Body of pancreas (tissue), 4 donors: ENCODE results near the gene RAB1A. TPM values are rescaled to one million over a fixed set of nuclear protein-coding genes. Genes with fewer than 3 reads are reported as not detected.
A peak's percentile ranks its signal among the peaks of the same experiment; 100 is the strongest.

ENCODE experiments used
- ATAC-seq: fragments of 150-250 bp; one replicate; pipeline ENCODE4 v1.9.1; 2016
- DNase-seq, 4 donors: peaks; one replicate each; pipeline ENCODE4 v3.0.0-alpha.2; 2019
- H3K27ac ChIP-seq, 4 donors: fragments of 200-600 bp; sonication (generic); 1 replicate in 3 of 4; 2 replicates in 1 of 4; pipeline versions ENCODE4 v1.5.1 to v1.6.1; 2016 to 2019; ENCODE audit warnings: mild to moderate bottlenecking in 1 of 4, mixed read lengths in 1 of 4, moderate library complexity in 1 of 4
- H3K27me3 ChIP-seq, 2 donors: fragments of 200-600 bp; sonication (generic); one replicate each; pipeline ENCODE4 v1.6.0; 2016; ENCODE audit warnings: mild to moderate bottlenecking in 1 of 2
- H3K36me3 ChIP-seq, 2 donors: fragments of 200-600 bp; sonication (generic); replicated peaks in 1 of 2; 2 replicates each; pipeline ENCODE4 v1.5.1; 2016; ENCODE audit warnings: low read depth in 2 of 2; ENCODE audit not compliant: insufficient read depth in 1 of 2
- H3K4me1 ChIP-seq: fragments of 200-600 bp; sonication (generic); one replicate; pipeline ENCODE4 v1.6.0; 2016
- H3K4me3 ChIP-seq, 2 donors: fragments of 200-600 bp; sonication (generic); 1 replicate in 1 of 2; 2 replicates in 1 of 2; pipeline ENCODE4 v1.5.1; 2016 to 2019
- H3K9me3 ChIP-seq, 3 donors: fragments of 200-600 bp; sonication (generic); 1 replicate in 2 of 3; 2 replicates in 1 of 3; pipeline ENCODE4 v1.5.1; 2016
- POLR2A ChIP-seq, 3 donors: fragments of 450-650 bp; IDR thresholded peaks; one replicate each; pipeline ENCODE4 v1.6.1; 2016; ENCODE audit warnings: antibody characterized with exemption in 3 of 3, mild to moderate bottlenecking in 2 of 3
- WGBS, 2 donors: methylation state at CpG; one replicate each; pipeline ENCODE4 v1.1.5; 2017; 5-methylcytosine and 5-hydroxymethylcytosine counted together
- intact Hi-C: fragments of 100-400 bp; cut with DNase I; formaldehyde crosslinking; loops from one replicate; pipeline ENCODE4 v1.15.1; 2023
- total RNA-seq, 2 donors: library from RNA; depleted of rRNA; stranded (reverse); fragments of >200 nt; gene quantifications; one replicate each; pipeline ENCODE4 v1.1.0, GENCODE V29; 2016
- TF ChIP-seq, protein P1 (sequence below), 7 experiments: fragments of 450-650 bp in 4 of 7; fragments of 200-600 bp in 3 of 7; sonication (generic) in 3 of 7; IDR thresholded peaks; one replicate each; pipeline ENCODE4 v1.5.1; 2016 to 2019; ENCODE audit warnings: antibody characterized with exemption in 7 of 7

The RAB1A gene
- total RNA-seq, 2 donors from 2014 or later, result 43.2 to 53.7 TPM

- ATAC-seq (no peak), DNase-seq (no peak)
- no peak for TF ChIP-seq POLR2A (IDR thresholded peaks at IDR 0.05)
- TF ChIP-seq, protein P1, sequence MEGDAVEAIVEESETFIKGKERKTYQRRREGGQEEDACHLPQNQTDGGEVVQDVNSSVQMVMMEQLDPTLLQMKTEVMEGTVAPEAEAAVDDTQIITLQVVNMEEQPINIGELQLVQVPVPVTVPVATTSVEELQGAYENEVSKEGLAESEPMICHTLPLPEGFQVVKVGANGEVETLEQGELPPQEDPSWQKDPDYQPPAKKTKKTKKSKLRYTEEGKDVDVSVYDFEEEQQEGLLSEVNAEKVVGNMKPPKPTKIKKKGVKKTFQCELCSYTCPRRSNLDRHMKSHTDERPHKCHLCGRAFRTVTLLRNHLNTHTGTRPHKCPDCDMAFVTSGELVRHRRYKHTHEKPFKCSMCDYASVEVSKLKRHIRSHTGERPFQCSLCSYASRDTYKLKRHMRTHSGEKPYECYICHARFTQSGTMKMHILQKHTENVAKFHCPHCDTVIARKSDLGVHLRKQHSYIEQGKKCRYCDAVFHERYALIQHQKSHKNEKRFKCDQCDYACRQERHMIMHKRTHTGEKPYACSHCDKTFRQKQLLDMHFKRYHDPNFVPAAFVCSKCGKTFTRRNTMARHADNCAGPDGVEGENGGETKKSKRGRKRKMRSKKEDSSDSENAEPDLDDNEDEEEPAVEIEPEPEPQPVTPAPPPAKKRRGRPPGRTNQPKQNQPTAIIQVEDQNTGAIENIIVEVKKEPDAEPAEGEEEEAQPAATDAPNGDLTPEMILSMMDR (IDR thresholded peaks at IDR 0.05), result no peak
- Histone ChIP-seq H3K27me3 (no peaks in the 10 kb centered on the region), H3K27ac (no peak overlapping the region), H3K36me3 (peaks cover 0 to 28% of the 10 kb centered on the region in 2 donors), H3K9me3 (no peaks in the 10 kb centered on the region), H3K4me3 (no peak overlapping the region), H3K4me1 (peaks cover 10% of the 10 kb centered on the region)
- WGBS, 2 donors, result 88 to 91% methylated on average over 3 of the region's 3 CpGs
- intact Hi-C loops, result no loop called here
These were observed 44.8 kb downstream of the RAB1A start for GRCh38 chr2:65085148-65085547.

GRCh38 chr2:65081232-65081685 is 48.6 kb downstream of the RAB1A start:
- peak in 1 of 4 donors; percentile 43 for DNase-seq
- TF ChIP-seq POLR2A (IDR thresholded peaks at IDR 0.05), result peak in 1 of 3 donors; percentile 11
- TF ChIP-seq, protein P1 (IDR thresholded peaks at IDR 0.05), result no peak
- Histone ChIP-seq H3K36me3 (peaks cover 0 to 35% of the 10 kb centered on the region in 2 donors), H3K9me3 (no peaks in the 10 kb centered on the region), H3K4me3 (no peak overlapping the region), H3K4me1 (peaks cover 4% of the 10 kb centered on the region), H3K27me3 (no peaks in the 10 kb centered on the region), H3K27ac (peak overlapping the region in 1 of 4 donors; percentile 27)
- intact Hi-C loops, result no loop called here
- WGBS, 2 donors, result 65 to 97% methylated on average over 4 of the region's 4 CpGs
- no peak for ATAC-seq

DNA sequence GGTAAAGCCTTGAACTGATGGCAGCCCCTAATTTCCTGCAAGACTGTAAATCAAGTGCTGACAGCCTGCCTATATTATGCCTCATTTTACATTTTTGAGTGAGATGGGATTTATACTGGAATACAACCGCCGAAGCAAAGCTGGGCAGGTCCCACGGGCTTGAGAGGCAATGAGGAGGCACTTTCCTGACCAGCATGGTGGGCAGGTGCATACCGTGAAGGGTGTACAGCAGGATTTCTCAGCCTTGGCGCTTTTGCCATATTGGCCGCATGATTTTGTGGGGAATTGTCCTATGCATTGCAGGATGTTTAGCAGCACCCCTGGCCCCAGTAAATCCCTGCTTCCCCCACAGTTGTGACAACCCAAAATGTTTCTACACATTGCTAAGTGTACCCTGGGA is 50.9 kb downstream of the RAB1A start:
- Histone ChIP-seq H3K9me3 (no peaks in the 10 kb centered on the region), H3K36me3 (peaks cover 0 to 20% of the 10 kb centered on the region in 2 donors), H3K4me3 (no peak overlapping the region), H3K27ac (no peak overlapping the region), H3K27me3 (no peaks in the 10 kb centered on the region), H3K4me1 (peaks cover 15% of the 10 kb centered on the region)
- ATAC-seq (no peak), DNase-seq (no peak)
- 94 to 95% methylated on average over 6 of the region's 6 CpGs for WGBS, 2 donors
- intact Hi-C loops, result loop anchor here (10.0 kb wide), 1 partner anchor 46 kb away; no protein-coding TSS in a partner anchor
- TF ChIP-seq, protein P1 (IDR thresholded peaks at IDR 0.05), result no peak
- TF ChIP-seq POLR2A (IDR thresholded peaks at IDR 0.05), result no peak

- Histone ChIP-seq H3K36me3 (peaks cover 0 to 15% of the 10 kb centered on the region in 2 donors), H3K4me3 (no peak overlapping the region), H3K9me3 (no peaks in the 10 kb centered on the region), H3K27ac (no peak overlapping the region), H3K4me1 (peaks cover 15% of the 10 kb centered on the region), H3K27me3 (no peaks in the 10 kb centered on the region)
- DNase-seq (no peak), ATAC-seq (no peak)
- TF ChIP-seq POLR2A (IDR thresholded peaks at IDR 0.05), result no peak
- TF ChIP-seq, protein P1 (IDR thresholded peaks at IDR 0.05), result no peak
- 93% methylated on average over 2 to 7 of the region's 7 CpGs for WGBS, 2 donors
- intact Hi-C loops, result loop anchor here (10.0 kb wide), 1 partner anchor 47 kb away; no protein-coding TSS in a partner anchor
These were observed 52.0 kb downstream of the RAB1A start for GRCh38 chr2:65077898-65078297.

DNA sequence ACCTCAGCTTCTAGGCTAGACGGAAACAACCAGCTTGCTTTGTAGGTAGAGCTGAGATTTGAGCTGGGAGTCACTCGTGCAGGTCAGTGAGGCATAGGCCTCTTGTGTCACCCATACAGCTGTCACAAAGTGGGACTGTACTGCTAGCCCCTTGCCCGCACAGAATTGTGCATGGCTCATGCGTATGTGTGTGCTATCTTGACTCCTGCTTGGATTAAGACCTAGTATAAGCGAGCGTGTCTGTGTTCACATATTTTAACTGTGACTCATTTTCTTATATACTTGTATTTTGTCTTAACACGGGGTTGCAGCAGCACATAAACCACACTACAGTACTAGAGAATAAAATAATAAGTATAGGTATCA is 53.6 kb downstream of the RAB1A start:
- peaks cover 15% of the 10 kb centered on the region for H3K4me1 ChIP-seq

More for the DNA sequence above, 53.6 kb downstream of the RAB1A start:
- H3K27me3 ChIP-seq, result no peaks in the 10 kb centered on the region
- H3K27ac ChIP-seq, result peak overlapping the region in 2 of 4 donors; percentile 33 to 34
- no peaks in the 10 kb centered on the region for H3K9me3 ChIP-seq
- no peak overlapping the region for H3K4me3 ChIP-seq
- 71 to 83% methylated on average over 7 of the region's 7 CpGs for WGBS, 2 donors
- no peak for TF ChIP-seq POLR2A (IDR thresholded peaks at IDR 0.05)
- TF ChIP-seq, protein P1 (IDR thresholded peaks at IDR 0.05), result no peak
- peaks cover 0 to 10% of the 10 kb centered on the region in 2 donors for H3K36me3 ChIP-seq
- ATAC-seq (no peak), DNase-seq (no peak)
- intact Hi-C loops, result loop anchor here (10.0 kb wide), 1 partner anchor 48 kb away; no protein-coding TSS in a partner anchor
